Keratinocyte (primary cell): ENCODE measurements around the gene DVL2. TPM values are rescaled to one million over a fixed set of nuclear protein-coding genes. Genes with fewer than 3 reads are reported as not detected.

Experiments
- DNase-seq: peaks from one replicate; pipeline ENCODE4 v3.0.0-alpha.2; 2011; ENCODE audit warnings: low read depth, missing footprints, low spot score
- FAIRE-seq: peaks from 2 replicates; lab custom pipeline; 2011; peaks lifted over from hg19 to GRCh38; lab: Jason Lieb, UNC
- H2AFZ ChIP-seq: 2 replicates; pipeline ENCODE4 v1.6.0; 2012; ENCODE audit warnings: low read length, control low read depth, inconsistent platforms; ENCODE audit not compliant: control insufficient read depth
- H3K27ac ChIP-seq: 2 replicates; pipeline ENCODE4 v1.5.1; 2011; ENCODE audit warnings: low read length; ENCODE audit not compliant: control insufficient read depth, insufficient read depth
- H3K27me3 ChIP-seq: 3 replicates; pipeline ENCODE4 v1.6.0; 2011; ENCODE audit warnings: low read length; ENCODE audit not compliant: control insufficient read depth, insufficient read depth; ENCODE audit errors: extremely low read depth
- H3K36me3 ChIP-seq, 2 experiments: 2 replicates in 1 of 2; 3 replicates in 1 of 2; pipeline ENCODE4 v1.5.1; 2011; ENCODE audit warnings: low read length in 2 of 2, mild to moderate bottlenecking in 1 of 2; ENCODE audit not compliant: control insufficient read depth in 2 of 2, insufficient read depth in 2 of 2; ENCODE audit errors: extremely low read depth in 1 of 2
- H3K4me1 ChIP-seq: 3 replicates; pipeline ENCODE4 v1.5.1; 2011; ENCODE audit warnings: low read length; ENCODE audit not compliant: control insufficient read depth, insufficient read depth; ENCODE audit errors: extremely low read depth
- H3K4me2 ChIP-seq: 3 replicates; pipeline ENCODE4 v1.6.0; 2011; ENCODE audit warnings: low read depth, low read length; ENCODE audit not compliant: control insufficient read depth, insufficient read depth; ENCODE audit errors: extremely low read depth
- H3K4me3 ChIP-seq, 3 experiments: fragments of 200-600 bp in 1 of 3; sonication (generic) in 1 of 3; 2 replicates in 2 of 3; 3 replicates in 1 of 3; pipeline ENCODE4 v1.5.1; 2011 to 2016; ENCODE audit warnings: low read length in 3 of 3, mild to moderate bottlenecking in 3 of 3, control low read depth in 2 of 3, inconsistent platforms in 1 of 3, low read depth in 1 of 3, mixed read lengths in 1 of 3, mixed run types in 1 of 3, moderate library complexity in 1 of 3; ENCODE audit not compliant: control insufficient read depth in 2 of 3, insufficient read depth in 2 of 3; ENCODE audit errors: extremely low read depth in 1 of 3
- H3K79me2 ChIP-seq: 2 replicates; pipeline ENCODE4 v1.6.0; 2012; ENCODE audit warnings: low read length; ENCODE audit not compliant: control insufficient read depth, insufficient read depth
- H3K9ac ChIP-seq: 3 replicates; pipeline ENCODE4 v1.6.0; 2011; ENCODE audit warnings: low read length; ENCODE audit not compliant: control insufficient read depth, insufficient read depth; ENCODE audit errors: extremely low read depth
- H3K9me1 ChIP-seq: 3 replicates; pipeline ENCODE4 v1.6.0; 2011; ENCODE audit warnings: low read length; ENCODE audit not compliant: control insufficient read depth, insufficient read depth; ENCODE audit errors: extremely low read depth
- H3K9me3 ChIP-seq: 2 replicates; pipeline ENCODE4 v1.5.1; 2012; ENCODE audit warnings: low read depth, low read length; ENCODE audit not compliant: control insufficient read depth
- H4K20me1 ChIP-seq: 3 replicates; pipeline ENCODE4 v1.6.0; 2011; ENCODE audit warnings: low read length; ENCODE audit not compliant: control insufficient read depth, insufficient read depth; ENCODE audit errors: extremely low read depth
- CTCF ChIP-seq, 3 experiments: IDR thresholded peaks in 1 of 3; conservative IDR thresholded peaks in 1 of 3; optimal IDR thresholded peaks in 1 of 3; 2 replicates in 2 of 3; 3 replicates in 1 of 3; pipeline versions ENCODE3 to v1.5.1; 2011; ENCODE audit warnings: low read length in 3 of 3, mild to moderate bottlenecking in 3 of 3, moderate library complexity in 2 of 3, control low read depth in 1 of 3, inconsistent platforms in 1 of 3; ENCODE audit not compliant: insufficient read depth in 2 of 3; ENCODE audit errors: extremely low read depth in 1 of 3
- EZH2 ChIP-seq: IDR thresholded peaks from one replicate; pipeline ENCODE4 v1.6.1; 2012; ENCODE audit warnings: inconsistent platforms, mild to moderate bottlenecking, low read length, moderate library complexity
- dilution Hi-C: fragments of 300-500 bp; cut with MboI; formaldehyde crosslinking; loops from one replicate; pipeline ENCODE4 v1.7.0; 2020; ENCODE audit warnings: low sequenced_read_pairs; ENCODE audit not compliant: extremely low pct_ligation_motif_present
- polyA plus RNA-seq, 5 experiments: library from polyadenylated mRNA; depleted of rRNA in 3 of 5; stranded (reverse) in 3 of 5; stranded (forward) in 1 of 5; unstranded in 1 of 5; fragments of >200 nt; gene quantifications; 1 replicate in 1 of 5; 2 replicates in 3 of 5; 3 replicates in 1 of 5; pipeline versions ENCODE4 v1.2.1 to v1.2.3, GENCODE V29; 2011 to 2012; ENCODE audit warnings: missing spikeins in 2 of 5, low read depth in 1 of 5, low replicate concordance in 1 of 5

The DVL2 gene
- polyA plus RNA-seq, 1 donor (not counting 4 experiments of a cell fraction or from before 2014, with no cell fraction given), result 3.7 TPM

GRCh38 chr17:7237266-7237760 is 3.0 kb upstream of the DVL2 start:
- FAIRE-seq, result no peak
- TF ChIP-seq CTCF (optimal IDR thresholded peaks at IDR 0.05 in 1 of 3, IDR thresholded peaks at IDR 0.05 in 1 of 3, conservative IDR thresholded peaks at IDR 0.05 in 1 of 3; ENCODE audit: extremely low read depth in 1 of 3, insufficient read depth in 2 of 3, low read length in 3 of 3) (no peak), EZH2 (no peak)
- Histone ChIP-seq H3K4me1 (peaks cover 42% of the 10 kb centered on the region), H3K27me3 (no peaks in the 10 kb centered on the region), H3K27ac (peak overlapping the region; percentile 70), H4K20me1 (no peaks in the 10 kb centered on the region), H3K4me3 (peak overlapping the region; percentile 42 to 95 (median 90)), H3K9me3 (no peaks in the 10 kb centered on the region), H3K79me2 (peaks cover 55% of the 10 kb centered on the region), H3K9ac (peak overlapping the region; percentile 97), H3K4me2 (peak overlapping the region; percentile 62), H3K9me1 (no peaks in the 10 kb centered on the region), H2AFZ (no peak overlapping the region), H3K36me3 (peaks cover 15 to 31% of the 10 kb centered on the region in 2 experiments)
- dilution Hi-C loops, result no loop called here
- DNase-seq, result no peak

- TF ChIP-seq EZH2, result no peak
- no peak for TF ChIP-seq CTCF (optimal IDR thresholded peaks at IDR 0.05 in 1 of 3, IDR thresholded peaks at IDR 0.05 in 1 of 3, conservative IDR thresholded peaks at IDR 0.05 in 1 of 3; ENCODE audit: extremely low read depth in 1 of 3, insufficient read depth in 2 of 3, low read length in 3 of 3)
- Histone ChIP-seq H4K20me1 (peaks cover 2% of the 10 kb centered on the region), H3K9me3 (no peaks in the 10 kb centered on the region), H3K27ac (peak overlapping the region; percentile 70), H3K9ac (no peak overlapping the region), H3K4me1 (peaks cover 47% of the 10 kb centered on the region), H2AFZ (no peak overlapping the region), H3K4me2 (no peak overlapping the region), H3K36me3 (peaks cover 15 to 31% of the 10 kb centered on the region in 2 experiments), H3K27me3 (no peaks in the 10 kb centered on the region), H3K9me1 (peaks cover 2% of the 10 kb centered on the region), H3K79me2 (peaks cover 58% of the 10 kb centered on the region), H3K4me3 (no peak overlapping the region)
- FAIRE-seq (no peak), DNase-seq (no peak)
- dilution Hi-C loops, result no loop called here
These were observed 2.5 kb upstream of the DVL2 start for GRCh38 chr17:7236808-7237207.
